Caki2 (cell line): Measurements from ENCODE around the gene CIDEB. TPM values are rescaled to one million over a fixed set of nuclear protein-coding genes. Genes with fewer than 3 reads are reported as not detected.

Source experiments
- total RNA-seq: library from RNA; depleted of rRNA; stranded (reverse); fragments of >200 nt; shearing (Covaris generic); gene quantifications from 2 replicates; pipeline ENCODE4 v1.2.3, GENCODE V29; 2014; ENCODE audit warnings: low replicate concordance; rRNA removed

Gene CIDEB
- total RNA-seq, 1 experiment from 2014 or later, result 1.0 TPM

Other genes with a start within 250 kb of the CIDEB start
- 0.07 TPM in 1 of 2 replicates, not detected in the other for gene CPNE6, start 236.4 kb downstream of the CIDEB start, total RNA-seq
- 19.5 and 54.7 TPM in 2 replicates for gene PCK2, start 213.7 kb downstream of the CIDEB start, total RNA-seq
- gene DCAF11, start 193.2 kb downstream of the CIDEB start, total RNA-seq, result 47.4 and 117 TPM in 2 replicates
- 1.8 TPM in 1 of 2 replicates, not detected in the other for gene NRL, start 193.0 kb downstream of the CIDEB start, total RNA-seq
- gene FITM1, start 177.3 kb downstream of the CIDEB start, total RNA-seq, result not detected in 2 replicates
- gene PSME1, start 171.8 kb downstream of the CIDEB start, total RNA-seq, result 77.8 and 123 TPM in 2 replicates
- 12.8 and 23.0 TPM in 2 replicates for gene EMC9, start 166.4 kb downstream of the CIDEB start, total RNA-seq
- gene PSME2, start 161.4 kb downstream of the CIDEB start, total RNA-seq, result 191 and 202 TPM in 2 replicates
- 46.1 and 48.9 TPM in 2 replicates for gene RNF31, start 160.5 kb downstream of the CIDEB start, total RNA-seq
- 29.9 and 36.1 TPM in 2 replicates for gene IRF9, start 146.7 kb downstream of the CIDEB start, total RNA-seq
- gene REC8, start 135.9 kb downstream of the CIDEB start, total RNA-seq, result not detected in 2 replicates
- gene IPO4, start 119.2 kb downstream of the CIDEB start, total RNA-seq, result 25.7 and 32.7 TPM in 2 replicates
- 50.9 and 57.1 TPM in 2 replicates for gene TM9SF1, start 112.5 kb downstream of the CIDEB start, total RNA-seq
- gene TSSK4, start 102.3 kb downstream of the CIDEB start, total RNA-seq, result not detected in 2 replicates
- 23.3 and 52.2 TPM in 2 replicates for gene CHMP4A, start 94.5 kb downstream of the CIDEB start, total RNA-seq
- 19.8 and 23.5 TPM in 2 replicates for gene MDP1, start 91.9 kb downstream of the CIDEB start, total RNA-seq
- gene NEDD8, start 75.6 kb downstream of the CIDEB start, total RNA-seq, result 129 and 160 TPM in 2 replicates
- 57.8 and 93.4 TPM in 2 replicates for gene GMPR2, start 75.0 kb downstream of the CIDEB start, total RNA-seq
- gene TINF2, start 65.4 kb downstream of the CIDEB start, total RNA-seq, result 27.7 and 38.3 TPM in 2 replicates
- 0.44 TPM in 1 of 2 replicates, not detected in the other for gene TGM1, start 44.8 kb downstream of the CIDEB start, total RNA-seq
- 10.3 and 12.9 TPM in 2 replicates for gene RABGGTA, start 36.4 kb downstream of the CIDEB start, total RNA-seq
- 5.3 and 9.2 TPM in 2 replicates for gene DHRS1, start 8.2 kb downstream of the CIDEB start, total RNA-seq
- 8.8 and 13.8 TPM in 2 replicates for gene NOP9, start 8.1 kb downstream of the CIDEB start, total RNA-seq
- gene LTB4R2, start 2.2 kb upstream of the CIDEB start, total RNA-seq, result 0.98 TPM in 1 of 2 replicates, not detected in the other
- 0.12 and 2.7 TPM in 2 replicates for gene LTB4R, start 3.5 kb upstream of the CIDEB start, total RNA-seq
- gene ADCY4, start 27.1 kb upstream of the CIDEB start, total RNA-seq, result not detected in 2 replicates
- gene RIPK3, start 32.0 kb upstream of the CIDEB start, total RNA-seq, result not detected in 2 replicates
- gene NFATC4, start 60.2 kb upstream of the CIDEB start, total RNA-seq, result not detected in 2 replicates
- gene NYNRIN, start 91.0 kb upstream of the CIDEB start, total RNA-seq, result 0.03 TPM in 1 of 2 replicates, not detected in the other
- 0.81 and 2.2 TPM in 2 replicates for gene CBLN3, start 121.7 kb upstream of the CIDEB start, total RNA-seq
- gene KHNYN, start 122.0 kb upstream of the CIDEB start, total RNA-seq, result 25.4 and 31.1 TPM in 2 replicates
- gene SDR39U1, start 134.8 kb upstream of the CIDEB start, total RNA-seq, result 17.2 and 31.0 TPM in 2 replicates
- not detected in 2 replicates for gene CMA1, start 200.3 kb upstream of the CIDEB start, total RNA-seq